Activated naive CD8-positive, alpha-beta T cell treated with anti-CD3 and anti-CD28 coated beads, Interleukin-2, amount 10 ng/mL, durations not matched to agents 7 days and 5 days (primary cell): ENCODE results near the gene KCTD16. TPM values are rescaled to one million over a fixed set of nuclear protein-coding genes. Genes with fewer than 3 reads are reported as not detected.
A peak's percentile ranks its signal among the peaks of the same experiment; 100 is the strongest.

Experiments
- ATAC-seq: fragments of 150-1000 bp; cut with Tn5 transposase; one replicate; pipeline ENCODE4 v1.10.0; 2021; ENCODE audit warnings: low read depth, moderate library complexity
- POLR2A ChIA-PET: fragments of 350-600 bp; sonication (Branson Sonifier 250); formaldehyde crosslinking; loops from one replicate; lab custom pipeline; 2021; ENCODE audit warnings: antibody characterized with exemption; lab: Charles Lee
- DNase-seq: peaks from one replicate; pipeline ENCODE4 v3.0.0; 2021
- H3K27ac Mint-ChIP-seq: one replicate; pipeline ENCODE4 v1.8.0; 2022; ENCODE audit warnings: mild to moderate bottlenecking, mixed read lengths
- H3K27me3 Mint-ChIP-seq: one replicate; pipeline ENCODE4 v1.8.0; 2022; ENCODE audit warnings: mild to moderate bottlenecking, moderate library complexity, mixed read lengths
- H3K36me3 Mint-ChIP-seq: one replicate; pipeline ENCODE4 v1.8.0; 2021; ENCODE audit warnings: mild to moderate bottlenecking, mixed read lengths
- H3K4me1 Mint-ChIP-seq: one replicate; pipeline ENCODE4 v1.8.0; 2021; ENCODE audit warnings: mixed read lengths
- H3K4me3 Mint-ChIP-seq: one replicate; pipeline ENCODE4 v1.8.0; 2022; ENCODE audit warnings: mild to moderate bottlenecking, moderate library complexity, mixed read lengths
- H3K9me3 Mint-ChIP-seq: one replicate; pipeline ENCODE4 v1.8.0; 2021; ENCODE audit warnings: mixed read lengths
- total RNA-seq, 2 experiments: library from RNA; stranded (reverse); gene quantifications; one replicate each; pipeline ENCODE4 v1.2.3, GENCODE V29; 2021

The KCTD16 gene
- total RNA-seq, 2 experiments from 2014 or later, result 0.17 to 0.22 TPM

- no peak for ATAC-seq
- DNase-seq, result no peak
- POLR2A ChIA-PET, result no interaction called here
- Mint-ChIP-seq H3K27me3 (peaks cover 3% of the 10 kb centered on the region), H3K4me1 (peaks cover 35% of the 10 kb centered on the region), H3K9me3 (peaks cover 2% of the 10 kb centered on the region), H3K36me3 (no peaks in the 10 kb centered on the region), H3K4me3 (no peak overlapping the region), H3K27ac (no peak overlapping the region)
Observed at GRCh38 chr5:144183254-144183889, 12.7 kb downstream of the KCTD16 start.

DNA sequence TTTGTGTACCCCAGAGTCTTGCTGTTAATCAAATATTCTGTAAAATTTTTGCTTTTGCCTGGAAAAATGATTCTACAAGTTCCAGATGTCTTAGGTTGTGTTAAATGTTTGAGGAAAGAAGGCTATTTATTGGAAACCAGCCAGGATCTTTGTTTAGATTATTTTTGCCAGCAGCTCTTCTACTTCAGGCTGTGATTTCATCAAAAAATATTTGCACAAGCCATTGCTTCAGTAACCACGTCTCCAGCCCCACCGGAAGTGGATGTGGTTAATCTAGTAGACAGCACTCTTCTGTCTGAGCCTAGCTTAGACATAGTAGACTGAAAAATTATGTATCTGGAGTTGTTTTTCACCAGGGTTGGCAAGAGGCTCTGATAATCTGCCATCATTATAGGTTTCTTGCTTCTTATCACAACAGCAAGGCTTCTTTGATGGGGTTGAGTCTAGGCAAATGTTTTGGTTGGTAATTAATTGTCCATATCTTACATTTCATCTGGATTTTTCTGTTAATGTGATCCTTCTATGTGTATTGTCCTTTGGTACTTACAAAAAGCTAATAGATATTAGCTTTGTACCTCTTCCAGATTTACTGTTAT, 17.1 kb downstream of the KCTD16 start:
- peak overlapping the region; percentile 43 for H3K4me3 Mint-ChIP-seq

DNA sequence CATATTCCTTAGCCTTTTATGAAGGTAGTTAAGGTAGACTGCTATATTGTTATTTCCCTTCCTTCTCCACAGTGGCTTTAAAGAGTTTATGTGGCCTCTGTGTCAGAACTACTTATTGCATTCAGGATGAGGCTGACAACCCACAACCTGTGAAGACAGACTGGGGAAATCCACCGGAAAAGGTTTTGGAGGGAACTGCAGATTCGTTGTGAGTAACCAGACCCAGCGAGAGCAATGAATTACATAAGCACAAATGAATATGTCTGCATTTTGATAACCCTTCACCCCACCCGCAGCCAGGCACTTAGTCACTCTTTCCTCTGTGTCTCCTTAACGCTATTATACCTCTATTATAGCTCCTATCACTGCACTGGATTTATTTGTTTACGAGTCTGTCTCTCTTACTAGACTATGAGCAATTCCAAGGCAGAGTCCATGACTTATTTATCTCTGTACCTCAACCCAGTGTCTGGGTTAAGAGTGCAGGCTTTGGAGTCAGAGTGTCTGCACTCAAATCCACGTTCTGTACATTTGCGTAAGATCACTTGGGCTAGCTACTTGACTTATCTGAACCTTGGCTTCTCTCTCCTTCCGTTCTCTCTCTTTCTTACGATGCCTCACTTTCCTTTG, 19.2 kb downstream of the KCTD16 start:
- no peaks in the 10 kb centered on the region for H3K27me3 Mint-ChIP-seq
- H3K4me1 Mint-ChIP-seq, result peaks cover 49% of the 10 kb centered on the region
- H3K27ac Mint-ChIP-seq, result peak overlapping the region; percentile 84

More for the DNA sequence above, 17.1 kb downstream of the KCTD16 start:
- no peaks in the 10 kb centered on the region for H3K9me3 Mint-ChIP-seq
- ATAC-seq (peak; percentile 63), DNase-seq (peak; percentile 70)
- no peaks in the 10 kb centered on the region for H3K27me3 Mint-ChIP-seq
- POLR2A ChIA-PET, result interaction anchor here (1.4 to 5.4 kb wide), 4 partner anchors 9 to 1189 kb away, joined by 3 to 36 read pairs (median 4); partner anchors contain the start of genes KCTD16 and YIPF5
- H3K27ac Mint-ChIP-seq, result peak overlapping the region; percentile 83
- H3K4me1 Mint-ChIP-seq, result peaks cover 54% of the 10 kb centered on the region
- no peaks in the 10 kb centered on the region for H3K36me3 Mint-ChIP-seq

DNA sequence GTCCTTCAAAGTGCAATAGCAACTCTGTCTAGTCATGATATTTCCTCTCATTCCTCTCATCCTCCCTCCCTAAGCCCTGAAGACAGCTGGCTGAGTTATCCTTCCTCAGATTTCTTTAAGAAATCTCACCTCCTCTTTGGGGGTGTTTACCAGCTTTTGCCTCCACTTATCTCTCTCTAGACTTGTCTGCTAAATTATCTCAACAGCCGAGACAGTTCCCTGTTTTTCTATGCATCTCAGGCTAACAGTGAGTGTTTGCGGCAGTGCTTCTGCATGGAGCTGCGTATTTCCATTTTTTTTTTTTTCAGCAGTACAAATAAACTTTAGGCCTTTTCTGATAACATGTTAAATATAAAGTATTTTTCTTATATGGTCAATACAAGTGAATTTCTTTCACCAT, 20.9 kb downstream of the KCTD16 start:
- Mint-ChIP-seq H3K27ac (no peak overlapping the region), H3K27me3 (no peaks in the 10 kb centered on the region), H3K36me3 (no peaks in the 10 kb centered on the region), H3K4me3 (no peak overlapping the region), H3K9me3 (no peaks in the 10 kb centered on the region), H3K4me1 (peaks cover 41% of the 10 kb centered on the region)
- DNase-seq, result no peak
- no peak for ATAC-seq
- POLR2A ChIA-PET, result interaction anchor here (0.5 to 5.4 kb wide), 3 partner anchors 21 to 787 kb away, joined by 3 to 36 read pairs (median 7); partner anchors contain the start of genes KCTD16 and YIPF5

More for the DNA sequence above, 19.2 kb downstream of the KCTD16 start:
- ATAC-seq (peak; percentile 69), DNase-seq (peak; percentile 41)
- Mint-ChIP-seq H3K36me3 (no peaks in the 10 kb centered on the region), H3K4me3 (peak overlapping the region; percentile 69), H3K9me3 (no peaks in the 10 kb centered on the region)
- POLR2A ChIA-PET, result interaction anchor here (1.0 to 5.4 kb wide), 2 partner anchors 19 to 1227 kb away, joined by 3 to 36 read pairs; partner anchors contain the start of genes KCTD16 and YIPF5

- Mint-ChIP-seq H3K27me3 (no peaks in the 10 kb centered on the region), H3K4me3 (no peak overlapping the region), H3K36me3 (no peaks in the 10 kb centered on the region), H3K9me3 (no peaks in the 10 kb centered on the region), H3K4me1 (peaks cover 37% of the 10 kb centered on the region), H3K27ac (no peak overlapping the region)
- DNase-seq, result no peak
- POLR2A ChIA-PET, result interaction anchor here (0.5 to 5.4 kb wide), 3 partner anchors 21 to 787 kb away, joined by 3 to 36 read pairs (median 7); partner anchors contain the start of genes KCTD16 and YIPF5
- ATAC-seq, result peak; percentile 77
Observed at GRCh38 chr5:144191998-144192397, 21.3 kb downstream of the KCTD16 start.

- ATAC-seq (no peak), DNase-seq (no peak)
- Mint-ChIP-seq H3K4me3 (no peak overlapping the region), H3K27me3 (peaks cover under 1% of the 10 kb centered on the region), H3K27ac (no peak overlapping the region), H3K9me3 (no peaks in the 10 kb centered on the region), H3K4me1 (peaks cover 30% of the 10 kb centered on the region), H3K36me3 (no peaks in the 10 kb centered on the region)
- POLR2A ChIA-PET, result no interaction called here
Observed at GRCh38 chr5:144192661-144193060, 22.0 kb downstream of the KCTD16 start.

DNA sequence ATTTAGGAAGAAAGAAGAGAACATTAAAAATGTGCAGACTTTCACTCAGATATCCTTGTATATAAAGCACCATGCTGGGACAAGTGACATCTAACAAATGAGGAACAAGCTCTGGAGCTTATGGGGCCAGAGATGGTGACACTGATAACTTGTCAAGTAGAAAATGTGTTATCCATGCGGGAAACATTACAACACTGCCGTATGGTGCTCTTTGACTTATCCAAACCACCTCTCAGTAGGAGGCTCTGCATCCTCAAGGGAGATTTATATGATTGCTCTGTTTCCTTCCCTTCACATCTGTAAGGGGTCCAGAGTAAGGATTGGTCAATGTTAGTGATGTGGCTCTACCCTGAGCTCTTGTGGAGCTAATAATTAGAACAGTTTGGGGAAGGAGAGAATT, 23.5 kb downstream of the KCTD16 start:
- no peak overlapping the region for H3K27ac Mint-ChIP-seq
- ATAC-seq (no peak), DNase-seq (no peak)
- H3K4me3 Mint-ChIP-seq, result no peak overlapping the region
- peaks cover 6% of the 10 kb centered on the region for H3K27me3 Mint-ChIP-seq
- peaks cover 15% of the 10 kb centered on the region for H3K4me1 Mint-ChIP-seq
- POLR2A ChIA-PET, result no interaction called here
- no peaks in the 10 kb centered on the region for H3K36me3 Mint-ChIP-seq
- no peaks in the 10 kb centered on the region for H3K9me3 Mint-ChIP-seq

DNA sequence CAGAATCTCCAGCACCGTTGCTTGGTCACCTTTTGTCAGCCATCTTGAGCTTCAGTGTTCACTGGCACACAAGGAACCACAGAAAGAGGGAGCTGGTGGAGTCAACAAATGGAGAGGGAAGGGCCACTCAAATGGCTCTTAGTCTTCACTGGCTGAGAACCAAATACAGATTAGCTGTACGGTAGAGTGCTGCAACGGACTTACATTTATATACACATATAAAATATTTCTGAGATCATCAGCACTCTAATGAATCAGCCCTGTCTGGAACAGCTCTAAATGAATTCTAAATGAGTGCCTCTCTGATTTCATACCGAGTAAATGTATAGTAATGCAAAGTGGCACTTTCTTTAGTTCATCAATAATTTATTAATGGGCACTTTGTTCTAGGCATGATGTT, 24.8 kb downstream of the KCTD16 start:
- POLR2A ChIA-PET, result no interaction called here
- no peaks in the 10 kb centered on the region for H3K36me3 Mint-ChIP-seq
- peaks cover 7% of the 10 kb centered on the region for H3K4me1 Mint-ChIP-seq
- H3K4me3 Mint-ChIP-seq, result no peak overlapping the region
- H3K9me3 Mint-ChIP-seq, result no peaks in the 10 kb centered on the region
- peaks cover 10% of the 10 kb centered on the region for H3K27me3 Mint-ChIP-seq
- ATAC-seq, result no peak
- no peak for DNase-seq
- no peak overlapping the region for H3K27ac Mint-ChIP-seq

DNA sequence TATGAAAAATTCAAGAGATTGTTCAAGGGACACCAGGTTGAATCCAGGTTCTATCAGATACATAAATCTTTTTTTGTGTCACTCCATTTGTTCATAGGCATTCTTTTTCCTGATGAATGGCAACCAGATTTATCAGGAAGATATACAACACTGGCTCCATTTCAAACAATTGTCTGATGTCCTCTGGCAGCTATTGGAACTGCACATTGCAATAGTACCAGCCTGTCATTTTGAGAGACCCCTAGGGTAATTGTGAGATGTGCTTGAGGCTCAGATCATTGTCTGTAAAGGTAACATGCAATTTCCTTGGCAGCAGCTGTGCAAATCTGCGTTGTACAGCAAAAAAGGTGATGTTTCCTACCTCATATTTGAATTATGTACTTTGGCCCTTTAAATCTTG, 25.9 kb downstream of the KCTD16 start:
- ATAC-seq (no peak), DNase-seq (no peak)
- POLR2A ChIA-PET, result no interaction called here
- no peaks in the 10 kb centered on the region for H3K9me3 Mint-ChIP-seq
- no peaks in the 10 kb centered on the region for H3K36me3 Mint-ChIP-seq
- H3K4me3 Mint-ChIP-seq, result no peak overlapping the region
- no peak overlapping the region for H3K27ac Mint-ChIP-seq
- peaks cover under 1% of the 10 kb centered on the region for H3K4me1 Mint-ChIP-seq
- H3K27me3 Mint-ChIP-seq, result peaks cover 10% of the 10 kb centered on the region

DNA sequence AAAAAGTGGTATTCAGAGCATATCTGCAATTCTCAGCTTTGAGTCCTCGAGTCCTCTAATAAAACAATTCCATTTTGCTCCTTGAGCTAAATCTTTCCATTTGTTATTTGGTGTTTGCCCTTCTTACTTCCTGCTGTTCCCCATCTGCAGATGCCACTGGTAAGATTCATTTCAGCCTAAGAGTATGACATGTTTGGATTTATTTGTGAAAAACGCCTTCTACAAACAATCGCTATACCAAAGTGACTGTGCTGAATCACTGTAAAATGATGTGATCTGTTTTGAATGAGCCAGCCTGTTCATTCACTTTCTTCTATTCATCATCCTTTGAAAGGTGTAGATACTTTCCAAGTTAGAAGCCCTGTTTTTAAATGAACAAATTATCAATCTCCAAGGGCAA, 27.7 kb downstream of the KCTD16 start:
- H3K36me3 Mint-ChIP-seq, result no peaks in the 10 kb centered on the region
- H3K4me3 Mint-ChIP-seq, result no peak overlapping the region
- H3K27me3 Mint-ChIP-seq, result peaks cover 17% of the 10 kb centered on the region
- H3K4me1 Mint-ChIP-seq, result no peaks in the 10 kb centered on the region
- ATAC-seq, result no peak
- no peak overlapping the region for H3K27ac Mint-ChIP-seq
- no peak for DNase-seq
- POLR2A ChIA-PET, result no interaction called here
- H3K9me3 Mint-ChIP-seq, result no peaks in the 10 kb centered on the region

DNA sequence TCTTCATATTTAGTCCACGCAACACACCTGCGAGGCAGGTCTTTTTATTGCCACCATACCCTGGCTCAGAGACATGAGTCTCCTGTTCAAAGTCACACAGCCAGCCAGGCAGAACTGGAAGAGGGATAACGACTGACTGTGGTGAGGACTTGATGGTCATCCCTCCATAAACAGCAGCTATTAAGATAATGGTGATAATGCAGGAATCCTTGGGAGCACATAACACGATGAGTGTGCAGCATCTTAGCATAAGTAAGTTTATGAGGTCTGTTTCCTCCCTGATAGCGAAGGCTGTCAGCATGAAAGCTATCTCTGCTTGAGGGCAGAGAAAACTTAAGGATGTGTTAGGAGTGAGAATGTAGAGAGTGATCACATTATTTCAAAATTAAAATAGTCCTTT, 30.9 kb downstream of the KCTD16 start:
- H3K36me3 Mint-ChIP-seq, result no peaks in the 10 kb centered on the region
- ATAC-seq (no peak), DNase-seq (no peak)
- H3K27me3 Mint-ChIP-seq, result peaks cover 43% of the 10 kb centered on the region
- no peak overlapping the region for H3K27ac Mint-ChIP-seq
- H3K9me3 Mint-ChIP-seq, result no peaks in the 10 kb centered on the region
- POLR2A ChIA-PET, result no interaction called here
- no peak overlapping the region for H3K4me3 Mint-ChIP-seq
- H3K4me1 Mint-ChIP-seq, result peaks cover 4% of the 10 kb centered on the region

DNA sequence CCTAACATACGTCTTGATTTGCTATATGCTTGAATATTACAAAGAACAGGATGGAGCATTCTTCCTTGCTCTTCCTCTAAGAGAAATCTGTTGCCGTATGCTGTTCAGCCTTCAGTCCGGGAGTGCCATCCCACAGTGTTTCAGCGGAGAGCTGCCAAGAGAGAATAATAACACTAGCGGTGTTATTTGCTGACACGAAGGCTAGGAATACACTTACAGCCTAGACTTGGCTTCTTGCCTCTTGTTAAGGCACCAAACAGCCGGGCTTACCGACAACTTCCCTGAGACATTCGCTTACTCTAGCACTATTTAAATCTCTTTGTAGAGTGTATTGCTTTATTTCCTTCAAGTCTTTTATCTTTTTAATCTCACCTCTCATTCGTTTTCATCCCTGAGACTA, 31.4 kb downstream of the KCTD16 start:
- DNase-seq (no peak), ATAC-seq (no peak)
- H3K27ac Mint-ChIP-seq, result no peak overlapping the region
- peaks cover 4% of the 10 kb centered on the region for H3K4me1 Mint-ChIP-seq
- no peaks in the 10 kb centered on the region for H3K36me3 Mint-ChIP-seq
- peaks cover 45% of the 10 kb centered on the region for H3K27me3 Mint-ChIP-seq
- POLR2A ChIA-PET, result no interaction called here
- H3K9me3 Mint-ChIP-seq, result no peaks in the 10 kb centered on the region
- H3K4me3 Mint-ChIP-seq, result no peak overlapping the region

GRCh38 chr5:144202726-144203125, 32.1 kb downstream of the KCTD16 start:
- DNase-seq (no peak), ATAC-seq (no peak)
- H3K9me3 Mint-ChIP-seq, result no peaks in the 10 kb centered on the region
- POLR2A ChIA-PET, result no interaction called here
- no peak overlapping the region for H3K4me3 Mint-ChIP-seq
- peaks cover 4% of the 10 kb centered on the region for H3K4me1 Mint-ChIP-seq
- peaks cover 50% of the 10 kb centered on the region for H3K27me3 Mint-ChIP-seq
- H3K27ac Mint-ChIP-seq, result no peak overlapping the region
- no peaks in the 10 kb centered on the region for H3K36me3 Mint-ChIP-seq
